IMR-90 (cell line): Measurements from ENCODE around the gene PSMC4. TPM values are rescaled to one million over a fixed set of nuclear protein-coding genes. Genes with fewer than 3 reads are reported as not detected.

Source experiments
- ATAC-seq: fragments of 200-7000 bp; cut with Tn5 transposase; 2 replicates; pipeline ENCODE4 v1.9.1; 2020; ENCODE audit warnings: low read depth, mild to moderate bottlenecking, moderate library complexity
- BruUV-seq: library from RNA; stranded (reverse); fragments of 400-500 nt; replicated peaks from 2 replicates; lab custom pipeline; 2021; lab: Mats Ljungman, UMichigan
- CTCF ChIA-PET: fragments of 300-600 bp; formaldehyde crosslinking; extraction: SDS; loops from one replicate; lab custom pipeline; 2021; ENCODE audit warnings: antibody characterized with exemption; lab: Yijun Ruan, JAX
- POLR2A ChIA-PET: fragments of 300-600 bp; sonication (Branson Sonifier 250); formaldehyde crosslinking; loops from one replicate; lab custom pipeline; 2022; ENCODE audit warnings: antibody characterized with exemption; ENCODE audit not compliant: unreplicated experiment; lab: Charles Lee
- DNase-seq: peaks from one replicate; pipeline ENCODE4 v3.0.0; 2013
- H2AFZ ChIP-seq: replicated peaks from 2 replicates; pipeline ENCODE3; 2013; ENCODE audit warnings: low read length, mild to moderate bottlenecking; ENCODE audit not compliant: poor library complexity
- H2AK5ac ChIP-seq: 2 replicates; pipeline ENCODE4 v1.6.1; 2013; ENCODE audit warnings: low read depth, low read length, inconsistent platforms
- H2AK9ac ChIP-seq: replicated peaks from 2 replicates; pipeline ENCODE3; 2013; ENCODE audit warnings: mild to moderate bottlenecking, low read depth, low read length, moderate library complexity; ENCODE audit not compliant: poor library complexity
- H2BK120ac ChIP-seq: 2 replicates; pipeline ENCODE4 v1.6.1; 2013; ENCODE audit warnings: low read depth, low read length, inconsistent platforms
- H2BK15ac ChIP-seq: 3 replicates; pipeline ENCODE4 v1.6.1; 2013; ENCODE audit warnings: low read depth, low read length, inconsistent platforms
- H2BK20ac ChIP-seq: 2 replicates; pipeline ENCODE4 v1.6.1; 2013; ENCODE audit warnings: low read depth, mild to moderate bottlenecking, inconsistent platforms, low read length, moderate library complexity
- H2BK5ac ChIP-seq: 2 replicates; pipeline ENCODE4 v1.6.1; 2013; ENCODE audit warnings: mild to moderate bottlenecking, low read depth, low read length, inconsistent platforms; ENCODE audit not compliant: poor library complexity, severe bottlenecking
- H3K14ac ChIP-seq: replicated peaks from 2 replicates; pipeline ENCODE4 v1.6.1; 2013; ENCODE audit warnings: low read depth, low read length, inconsistent platforms
- H3K18ac ChIP-seq: 2 replicates; pipeline ENCODE4 v1.6.1; 2013; ENCODE audit warnings: low read depth, low read length, control low read depth
- H3K23ac ChIP-seq: 2 replicates; pipeline ENCODE4 v1.6.1; 2013; ENCODE audit warnings: low read depth, low read length, inconsistent platforms
- H3K27ac ChIP-seq: 2 replicates; pipeline ENCODE4 v1.5.1; 2013; ENCODE audit warnings: mild to moderate bottlenecking, control low read depth, low read length; ENCODE audit not compliant: insufficient read depth
- H3K27me3 ChIP-seq: 2 replicates; pipeline ENCODE4 v1.6.1; 2013; ENCODE audit warnings: low read length; ENCODE audit not compliant: control insufficient read depth, insufficient read depth
- H3K36me3 ChIP-seq: 2 replicates; pipeline ENCODE4 v1.6.1; 2013; ENCODE audit warnings: low read length, mixed read lengths; ENCODE audit not compliant: control insufficient read depth, insufficient read depth
- H3K4ac ChIP-seq: 2 replicates; pipeline ENCODE4 v1.6.1; 2013; ENCODE audit warnings: low read depth, low read length, inconsistent platforms
- H3K4me1 ChIP-seq: 2 replicates; pipeline ENCODE4 v1.6.1; 2013; ENCODE audit warnings: low read length, mixed read lengths; ENCODE audit not compliant: control insufficient read depth, insufficient read depth
- H3K4me2 ChIP-seq: 2 replicates; pipeline ENCODE4 v1.6.1; 2013; ENCODE audit warnings: low read depth, mild to moderate bottlenecking, control low read depth, low read length, moderate library complexity
- H3K4me3 ChIP-seq: 2 replicates; pipeline ENCODE4 v1.5.1; 2013; ENCODE audit warnings: low read depth, mild to moderate bottlenecking, control low read depth, low read length, moderate library complexity; ENCODE audit not compliant: insufficient read depth
- H3K56ac ChIP-seq: 2 replicates; pipeline ENCODE4 v1.6.1; 2013; ENCODE audit warnings: low read length, inconsistent platforms; ENCODE audit not compliant: insufficient read depth; ENCODE audit errors: extremely low read depth
- H3K79me1 ChIP-seq, 2 experiments: 2 replicates each; pipeline ENCODE4 v1.6.1; 2013; ENCODE audit warnings: low read length in 2 of 2, inconsistent platforms in 1 of 2, low read depth in 1 of 2
- H3K9ac ChIP-seq: 2 replicates; pipeline ENCODE4 v1.6.1; 2013; ENCODE audit warnings: low read depth, low read length, control low read depth
- H3K9me1 ChIP-seq: 2 replicates; pipeline ENCODE4 v1.6.1; 2013; ENCODE audit warnings: low read length, inconsistent platforms; ENCODE audit not compliant: insufficient read depth
- H3K9me3 ChIP-seq: 2 replicates; pipeline ENCODE4 v1.6.1; 2013; ENCODE audit warnings: low read length; ENCODE audit not compliant: control insufficient read depth, insufficient read depth
- H4K20me1 ChIP-seq: 2 replicates; pipeline ENCODE4 v1.6.1; 2013; ENCODE audit warnings: low read length, inconsistent platforms; ENCODE audit not compliant: insufficient read depth
- H4K5ac ChIP-seq: 2 replicates; pipeline ENCODE4 v1.6.1; 2013; ENCODE audit warnings: mild to moderate bottlenecking, low read depth, low read length, control low read depth
- H4K8ac ChIP-seq, 2 experiments: 2 replicates each; pipeline ENCODE4 v1.6.1; 2013; ENCODE audit warnings: low read depth in 2 of 2, low read length in 2 of 2, control low read depth in 1 of 2, inconsistent platforms in 1 of 2
- H4K91ac ChIP-seq: 2 replicates; pipeline ENCODE4 v1.6.1; 2013; ENCODE audit warnings: low read depth, low read length, inconsistent platforms; ENCODE audit not compliant: insufficient read depth
- CEBPB ChIP-seq: IDR thresholded peaks from 2 replicates; pipeline ENCODE4 v1.6.1; 2012; ENCODE audit warnings: low read depth, low read length, improper control_type of control experiment
- MAZ ChIP-seq: IDR thresholded peaks from 2 replicates; pipeline ENCODE4 v1.6.1; 2012; ENCODE audit warnings: low read depth, mild to moderate bottlenecking, low read length, improper control_type of control experiment, moderate library complexity, borderline replicate concordance
- MXI1 ChIP-seq: IDR thresholded peaks from 2 replicates; pipeline ENCODE4 v1.6.1; 2012; ENCODE audit warnings: low read depth, mild to moderate bottlenecking, low read length, moderate library complexity, borderline replicate concordance
- POLR2A ChIP-seq: IDR thresholded peaks from 2 replicates; pipeline ENCODE4 v1.6.1; 2012; ENCODE audit warnings: mild to moderate bottlenecking, low read depth, low read length
- RFX5 ChIP-seq: IDR thresholded peaks from 2 replicates; pipeline ENCODE4 v1.8.0; 2012; ENCODE audit warnings: low read depth, mild to moderate bottlenecking, low read length, moderate library complexity
- SMC3 ChIP-seq: fragments of 150-350 bp; IDR thresholded peaks from 2 replicates; pipeline ENCODE4 v1.6.1; 2016; ENCODE audit warnings: low read depth, mild to moderate bottlenecking, antibody characterized with exemption, low read length, moderate library complexity
- WGBS, 2 experiments: methylation state at CpG; one replicate each; pipeline versions ENCODE4 v1.1.5 to v1.1.7; 2013; ENCODE audit warnings: missing lambda C conversion rate in 2 of 2; ENCODE audit not compliant: insufficient read length in 1 of 2; ENCODE audit errors: extremely low coverage in 2 of 2; 5-methylcytosine and 5-hydroxymethylcytosine counted together
- dilution Hi-C: fragments of 300-500 bp; cut with HindIII; formaldehyde crosslinking; loops from one replicate; pipeline ENCODE4 v1.14.3; 2018; ENCODE audit warnings: low sequenced_read_pairs; ENCODE audit not compliant: unreplicated experiment
- in situ Hi-C: fragments of 300-500 bp; cut with MboI; formaldehyde crosslinking; loops from 3 replicates; pipeline ENCODE4 v1.14.3; 2019; ENCODE audit warnings: low sequenced_read_pairs, inconsistent platforms, mixed read lengths
- intact Hi-C: fragments of 100-400 bp; cut with micrococcal nuclease; formaldehyde crosslinking; loops from 2 replicates; pipeline ENCODE4 v1.10.0; 2022
- polyA plus RNA-seq, 3 experiments: library from polyadenylated mRNA; depleted of rRNA; stranded (reverse); fragments of >200 nt; gene quantifications; 2 replicates each; pipeline ENCODE4 v1.2.3, GENCODE V29; 2012; ENCODE audit warnings: low replicate concordance in 1 of 3
- total RNA-seq: library from RNA; depleted of rRNA; stranded (reverse); fragments of >200 nt; gene quantifications from 2 replicates; pipeline ENCODE4 v1.2.3, GENCODE V29; 2012
- TF ChIP-seq, protein P1 (sequence below): fragments of 150-350 bp; IDR thresholded peaks from 2 replicates; pipeline ENCODE4 v1.6.1; 2016; ENCODE audit warnings: low read depth, mild to moderate bottlenecking, low read length, moderate library complexity, borderline replicate concordance

The PSMC4 gene
- total and polyA plus RNA-seq, 2 of the 4 experiments (the other 2 are of a cell fraction): 148 to 216 TPM

DNA sequence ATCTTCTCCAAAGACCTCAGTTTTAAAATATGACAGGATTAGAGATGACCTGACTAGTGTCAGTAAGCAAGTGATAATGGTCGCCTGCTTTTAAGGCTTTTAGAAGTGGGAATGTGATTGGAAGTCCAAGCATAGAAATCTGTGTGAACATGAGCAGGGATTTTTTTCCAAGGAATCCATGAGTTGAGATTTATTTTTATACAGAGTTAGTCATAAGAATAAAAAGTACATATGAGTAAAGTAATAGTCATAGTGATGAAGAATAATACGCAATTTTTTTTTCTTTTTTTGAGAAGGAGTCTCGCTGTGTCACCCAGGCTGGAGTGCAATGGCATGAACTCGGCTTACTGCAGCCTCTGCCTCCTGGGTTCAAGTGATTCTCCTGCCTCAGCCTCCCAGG is 27.5 kb downstream of the PSMC4 start:
- no peak overlapping the region for H3K23ac ChIP-seq
- no peak overlapping the region for H3K18ac ChIP-seq
- WGBS, 2 experiments: no CpG with 5 or more reads among the region's 4 CpGs
- H3K9me3 ChIP-seq: no peaks in the 10 kb centered on the region; the same call in 1 of the 2 replicates
- no peak overlapping the region for H2BK120ac ChIP-seq
- ATAC-seq (no peak), DNase-seq (peak; percentile 76)
- dilution Hi-C loops: no loop called here
- peaks cover 5% of the 10 kb centered on the region for H3K4me1 ChIP-seq
- no peak overlapping the region for H2AFZ ChIP-seq
- H2BK5ac ChIP-seq: peak overlapping the region; percentile 43
- CTCF ChIA-PET: no interaction called here
- no peak overlapping the region for H4K8ac ChIP-seq
- H2BK20ac ChIP-seq: no peak overlapping the region
- in situ Hi-C loops: no loop called here
- H3K4ac ChIP-seq: no peak overlapping the region
- no peak overlapping the region for H2AK9ac ChIP-seq
- no peak overlapping the region for H3K27ac ChIP-seq
- no peak overlapping the region for H3K9ac ChIP-seq
- H3K27me3 ChIP-seq: no peaks in the 10 kb centered on the region
- TF ChIP-seq MAZ (no peak), CEBPB (no peak), MXI1 (no peak), SMC3 (no peak), RFX5 (no peak), POLR2A (no peak)
- TF ChIP-seq, protein P1, sequence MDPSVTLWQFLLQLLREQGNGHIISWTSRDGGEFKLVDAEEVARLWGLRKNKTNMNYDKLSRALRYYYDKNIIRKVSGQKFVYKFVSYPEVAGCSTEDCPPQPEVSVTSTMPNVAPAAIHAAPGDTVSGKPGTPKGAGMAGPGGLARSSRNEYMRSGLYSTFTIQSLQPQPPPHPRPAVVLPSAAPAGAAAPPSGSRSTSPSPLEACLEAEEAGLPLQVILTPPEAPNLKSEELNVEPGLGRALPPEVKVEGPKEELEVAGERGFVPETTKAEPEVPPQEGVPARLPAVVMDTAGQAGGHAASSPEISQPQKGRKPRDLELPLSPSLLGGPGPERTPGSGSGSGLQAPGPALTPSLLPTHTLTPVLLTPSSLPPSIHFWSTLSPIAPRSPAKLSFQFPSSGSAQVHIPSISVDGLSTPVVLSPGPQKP: no peak
- H4K5ac ChIP-seq: no peak overlapping the region
- H4K20me1 ChIP-seq: no peaks in the 10 kb centered on the region
- no peaks in the 10 kb centered on the region; the same call in 1 of the 2 replicates for H3K9me1 ChIP-seq
- no peak overlapping the region for H3K14ac ChIP-seq
- POLR2A ChIA-PET: no interaction called here
- H2BK15ac ChIP-seq: no peak overlapping the region
- no TSS peak for BruUV-seq
- H2AK5ac ChIP-seq: no peak overlapping the region
- H3K79me1 ChIP-seq: peaks cover 14 to 28% of the 10 kb centered on the region in 2 experiments
- no peaks in the 10 kb centered on the region for H3K36me3 ChIP-seq
- peak overlapping the region; percentile 4; the same call in 1 of the 2 replicates for H4K91ac ChIP-seq
- H3K4me3 ChIP-seq: no peak overlapping the region
- H3K56ac ChIP-seq: no peak overlapping the region
- no peak overlapping the region for H3K4me2 ChIP-seq
- intact Hi-C loops: no loop called here
